ENCODE measurements around the gene MAGEF1. TPM values are rescaled to one million over a fixed set of nuclear protein-coding genes. Genes with fewer than 3 reads are reported as not detected.
A peak's percentile ranks its signal among the peaks of the same experiment; 100 is the strongest.
"Not testable (repeated sequence)": the region's sequence is repeated elsewhere in the genome, so short reads cannot be mapped to it uniquely, and the experiment has no call there.

MAGEF1 gene
- polyA plus RNA-seq, 3 donors: 85.7 to 99.1 (median 89.6) TPM

GRCh38 chr3:184733971-184734608 is 22.2 kb upstream of the MAGEF1 start:
- no peak for DNase-seq (ENCODE audit: extremely low read depth in 1 of 11, low read depth in 9 of 11, low spot score in 4 of 11)

DNA sequence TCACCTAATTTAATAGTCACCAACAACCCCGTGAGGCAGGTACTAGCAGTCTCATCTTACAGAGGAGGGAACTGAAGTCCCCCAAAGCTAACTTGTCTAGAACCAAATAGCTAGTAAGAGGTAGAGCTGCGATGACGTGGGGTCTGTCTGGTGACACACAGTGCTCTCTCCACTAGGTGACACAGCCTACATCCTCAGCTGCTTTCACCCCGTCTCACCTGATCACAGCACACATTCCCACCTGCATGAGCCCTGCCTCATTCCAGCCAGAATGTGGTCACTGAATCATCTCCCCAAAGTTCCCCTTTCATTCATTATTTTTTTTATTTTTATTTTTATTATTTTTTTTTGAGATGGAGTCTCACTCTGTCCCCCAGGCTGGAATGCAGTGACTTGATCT is 21.3 kb upstream of the MAGEF1 start:
- no peak for DNase-seq (ENCODE audit: extremely low read depth in 1 of 11, low read depth in 9 of 11, low spot score in 4 of 11)

GRCh38 chr3:184731786-184732537 is 20.1 kb upstream of the MAGEF1 start:
- no peak for DNase-seq (ENCODE audit: extremely low read depth in 1 of 11, low read depth in 9 of 11, low spot score in 4 of 11)

GRCh38 chr3:184730924-184731323 is 19.1 kb upstream of the MAGEF1 start:
- no peak for DNase-seq (ENCODE audit: extremely low read depth in 1 of 11, low read depth in 9 of 11, low spot score in 4 of 11)

DNA sequence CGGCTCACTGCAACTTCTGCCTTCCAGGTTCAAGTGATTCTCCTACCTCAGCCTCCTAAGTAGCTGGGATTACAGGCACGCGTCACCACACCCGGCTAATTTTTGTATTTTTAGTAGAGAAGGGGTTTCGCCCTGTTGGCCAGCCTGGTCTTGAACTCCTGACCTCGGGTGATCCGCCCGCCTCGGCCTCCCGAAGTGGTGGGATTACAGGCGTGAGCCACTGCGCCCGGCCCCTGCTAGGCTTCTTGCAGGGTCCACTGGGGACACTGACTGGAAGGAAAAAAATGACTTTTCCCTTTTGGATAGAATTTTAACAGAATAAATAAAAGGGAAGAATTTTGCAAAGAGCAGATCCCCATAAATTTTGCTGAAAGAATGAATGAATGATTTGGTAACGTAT is 17.3 kb upstream of the MAGEF1 start:
- DNase-seq (ENCODE audit: extremely low read depth in 1 of 11, low read depth in 9 of 11, low spot score in 4 of 11): not testable (repeated sequence)

- no peak for DNase-seq (ENCODE audit: extremely low read depth in 1 of 11, low read depth in 9 of 11, low spot score in 4 of 11)
These were observed 16.2 kb upstream of the MAGEF1 start for GRCh38 chr3:184728010-184728527.

DNA sequence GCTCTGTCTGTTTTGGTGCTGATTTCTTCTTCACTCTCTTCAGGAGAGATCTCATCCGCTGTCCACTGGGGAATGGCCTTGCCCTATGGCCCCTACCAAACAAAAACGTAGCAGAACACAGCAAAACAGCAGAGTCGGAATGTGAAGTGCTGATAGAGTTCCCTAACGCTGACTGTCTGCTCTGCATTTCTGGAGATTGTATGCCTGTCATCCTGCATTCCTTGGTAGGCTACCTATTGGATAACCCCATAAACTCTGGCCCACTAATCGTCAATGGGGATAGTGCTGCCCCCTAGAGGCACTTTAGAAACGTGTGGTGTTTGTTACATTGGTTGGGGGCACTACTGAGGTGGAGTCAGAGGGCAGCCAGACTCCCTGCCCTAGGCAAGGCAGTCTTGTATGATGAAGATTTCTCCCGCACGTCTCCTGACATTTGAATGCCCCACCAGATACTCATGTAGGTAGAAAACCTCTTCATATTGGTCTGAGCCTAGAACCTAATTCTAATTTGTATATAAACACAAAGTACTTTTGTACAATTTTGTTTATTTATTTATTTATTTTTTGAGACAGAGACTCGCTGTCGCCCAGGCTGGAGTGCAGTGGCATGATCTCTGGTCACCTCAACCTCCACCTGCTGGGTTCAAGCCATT is 15.6 kb upstream of the MAGEF1 start:
- DNase-seq (ENCODE audit: extremely low read depth in 1 of 11, low read depth in 9 of 11, low spot score in 4 of 11): peak in 8 of 11 donors; percentile 62 to 85 (median 78)

- DNase-seq (ENCODE audit: extremely low read depth in 1 of 11, low read depth in 9 of 11, low spot score in 4 of 11): no peak
These were observed 14.6 kb upstream of the MAGEF1 start for GRCh38 chr3:184726497-184726896.

GRCh38 chr3:184725176-184725719 is 13.4 kb upstream of the MAGEF1 start:
- no peak for DNase-seq (ENCODE audit: extremely low read depth in 1 of 11, low read depth in 9 of 11, low spot score in 4 of 11)

DNA sequence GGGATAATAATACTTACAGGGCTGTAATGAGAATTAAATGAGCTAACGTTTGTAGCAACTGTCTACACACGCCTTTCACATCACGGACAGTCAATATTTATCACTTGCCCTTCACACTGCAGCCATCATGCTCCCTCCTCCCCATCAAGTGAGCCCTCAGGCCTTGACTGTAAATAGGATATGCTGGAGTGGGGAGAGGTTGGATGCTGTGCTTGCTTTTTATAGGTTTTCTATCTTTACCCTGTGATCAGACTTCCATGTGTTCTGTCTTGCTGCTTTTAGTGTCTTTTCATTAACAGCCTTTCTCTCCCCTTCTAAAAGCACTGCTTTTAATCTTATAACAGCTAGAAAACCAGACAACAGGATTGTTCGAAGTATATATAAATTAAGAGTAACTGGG is 12.8 kb upstream of the MAGEF1 start:
- DNase-seq (ENCODE audit: extremely low read depth in 1 of 11, low read depth in 9 of 11, low spot score in 4 of 11): no peak

DNA sequence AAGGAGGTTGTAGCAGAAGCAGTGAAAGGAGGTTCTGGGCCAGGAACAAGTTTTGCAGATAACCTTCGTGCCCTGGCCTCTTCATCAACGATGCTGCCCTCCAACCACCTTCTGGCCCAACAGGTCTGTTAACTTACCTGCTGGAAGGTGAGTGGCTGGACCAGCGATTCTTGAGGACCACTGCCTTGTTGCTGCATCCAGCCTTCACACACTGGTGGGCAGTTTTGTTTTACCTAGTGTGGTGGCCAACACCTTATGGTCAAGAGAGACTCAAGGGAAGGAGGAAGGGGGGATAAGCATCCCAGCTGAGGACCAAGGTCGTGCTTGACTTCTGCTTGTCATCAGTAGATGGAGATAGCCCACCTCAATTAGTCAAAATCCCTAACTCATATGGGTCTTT is 7.8 kb upstream of the MAGEF1 start:
- no peak for DNase-seq (ENCODE audit: extremely low read depth in 1 of 11, low read depth in 9 of 11, low spot score in 4 of 11)

DNA sequence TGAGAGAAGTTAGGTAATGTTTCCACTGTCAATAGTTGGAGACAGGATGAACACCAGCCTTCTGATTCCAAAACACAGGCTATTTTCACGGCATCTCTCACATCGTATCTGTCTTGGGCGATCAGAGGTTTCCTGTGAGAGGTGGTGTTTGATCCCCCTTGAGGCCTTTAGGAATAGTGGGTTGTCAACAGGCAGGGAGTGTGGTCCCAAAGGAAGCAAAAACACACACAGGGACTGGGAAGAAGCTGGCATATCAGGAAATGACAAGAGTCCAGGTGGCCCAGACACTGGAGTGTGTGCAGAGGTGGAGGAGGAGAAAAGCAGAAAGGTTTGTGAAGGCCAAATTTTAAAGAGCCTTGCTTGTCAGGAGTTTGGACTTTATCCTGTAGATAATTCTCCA is 6.6 kb upstream of the MAGEF1 start:
- no peak for DNase-seq (ENCODE audit: extremely low read depth in 1 of 11, low read depth in 9 of 11, low spot score in 4 of 11)

- peak in 1 of 11 donors; percentile 41 for DNase-seq (ENCODE audit: extremely low read depth in 1 of 11, low read depth in 9 of 11, low spot score in 4 of 11)
These were observed 5.6 kb upstream of the MAGEF1 start for GRCh38 chr3:184717399-184717983.

- peak in 6 of 11 donors; percentile 40 to 67 (median 55) for DNase-seq (ENCODE audit: extremely low read depth in 1 of 11, low read depth in 9 of 11, low spot score in 4 of 11)
These were observed 4.9 kb upstream of the MAGEF1 start for GRCh38 chr3:184716622-184717398.

- no peak for DNase-seq (ENCODE audit: extremely low read depth in 1 of 11, low read depth in 9 of 11, low spot score in 4 of 11)
These were observed 4.2 kb upstream of the MAGEF1 start for GRCh38 chr3:184715943-184716621.

GRCh38 chr3:184713521-184713920 is 1.7 kb upstream of the MAGEF1 start:
- no peak for DNase-seq (ENCODE audit: extremely low read depth in 1 of 11, low read depth in 9 of 11, low spot score in 4 of 11)

- no peak for DNase-seq (ENCODE audit: extremely low read depth in 1 of 11, low read depth in 9 of 11, low spot score in 4 of 11)
These were observed 1.1 kb upstream of the MAGEF1 start for GRCh38 chr3:184713040-184713355.

Data from renal cortex interstitium (tissue), 11 donors.